GM10266 (cell line): Measurements from ENCODE around the gene LRMDA.

ENCODE experiments used
- DNase-seq: peaks from one replicate; pipeline ENCODE4 v3.0.0; 2012; ENCODE audit errors: extremely low spot score
- CTCF ChIP-seq: IDR thresholded peaks from 2 replicates; pipeline ENCODE4 v1.5.1; 2012; ENCODE audit warnings: mild to moderate bottlenecking, low read depth; ENCODE audit not compliant: control insufficient read depth, insufficient read depth; ENCODE audit errors: missing control alignments

The LRMDA gene

GRCh38 chr10:75751232-75751631 lies 319.8 kb downstream of the LRMDA start:
- DNase-seq = no peak
- no peak for TF ChIP-seq CTCF

GRCh38 chr10:75753621-75754020 lies 322.2 kb downstream of the LRMDA start:
- no peak for DNase-seq
- TF ChIP-seq CTCF = no peak

- no peak for TF ChIP-seq CTCF
- no peak for DNase-seq
Measured at GRCh38 chr10:75754096-75754831, 322.8 kb downstream of the LRMDA start.

- TF ChIP-seq CTCF = no peak
Measured at GRCh38 chr10:75755528-75755927, 324.1 kb downstream of the LRMDA start.

GRCh38 chr10:75761289-75761688 lies 329.9 kb downstream of the LRMDA start:
- no peak for TF ChIP-seq CTCF
- no peak for DNase-seq

More at GRCh38 chr10:75755528-75755927, 324.1 kb downstream of the LRMDA start:
- DNase-seq = no peak

GRCh38 chr10:75762431-75762802 lies 331.0 kb downstream of the LRMDA start:
- no peak for TF ChIP-seq CTCF
- no peak for DNase-seq

- DNase-seq = no peak
- TF ChIP-seq CTCF = no peak
Measured at GRCh38 chr10:75763652-75764051, 332.2 kb downstream of the LRMDA start.
